Amniotic stem cell (primary cell): ENCODE measurements around the gene DDX43.
"Not testable (repeated sequence)": the region's sequence is repeated elsewhere in the genome, so short reads cannot be mapped to it uniquely, and the experiment has no call there.

Experiments used
- DNase-seq: peaks from one replicate; lab custom pipeline; 2025; lab: John Stamatoyannopoulos, UW

DDX43 gene

DNA sequence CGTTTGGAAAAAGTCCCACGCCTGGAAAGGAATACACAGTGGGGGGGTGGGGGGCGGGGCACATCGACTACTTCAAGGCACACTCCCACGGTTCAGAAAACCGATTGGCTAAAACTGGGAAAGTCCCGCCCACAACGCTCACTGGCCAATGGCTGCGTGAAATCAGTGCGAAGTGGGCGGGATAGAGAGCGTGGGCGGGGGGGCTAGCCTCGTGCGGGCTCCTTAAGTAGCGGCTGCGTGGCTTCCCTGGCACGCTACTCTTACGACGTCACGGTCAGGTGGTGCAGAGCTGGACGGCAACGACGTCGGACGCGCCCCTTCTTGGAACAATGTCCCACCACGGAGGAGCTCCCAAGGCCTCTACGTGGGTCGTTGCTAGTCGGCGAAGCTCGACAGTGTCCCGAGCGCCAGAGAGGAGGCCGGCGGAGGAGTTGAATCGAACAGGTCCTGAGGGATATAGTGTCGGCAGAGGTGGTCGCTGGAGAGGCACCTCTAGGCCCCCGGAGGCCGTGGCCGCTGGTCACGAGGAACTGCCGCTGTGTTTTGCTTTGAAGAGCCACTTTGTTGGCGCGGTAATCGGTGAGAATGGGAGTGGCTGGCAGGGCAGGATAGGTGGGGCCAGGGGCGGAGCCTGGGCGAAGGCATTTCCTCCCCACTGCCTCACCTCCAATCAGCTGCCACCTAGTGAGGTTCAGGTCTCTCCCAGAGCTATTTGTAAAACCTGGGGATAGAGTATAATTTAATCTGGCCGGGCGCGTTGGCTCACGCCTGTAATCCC, at the start of gene DDX43:
Gene DDX43, plus strand, starts transcription at position 252 of the 778 bp plus-strand sequence. Its CDS starts 78 bp downstream, at position 330.
- DNase-seq, result no peak

DNA sequence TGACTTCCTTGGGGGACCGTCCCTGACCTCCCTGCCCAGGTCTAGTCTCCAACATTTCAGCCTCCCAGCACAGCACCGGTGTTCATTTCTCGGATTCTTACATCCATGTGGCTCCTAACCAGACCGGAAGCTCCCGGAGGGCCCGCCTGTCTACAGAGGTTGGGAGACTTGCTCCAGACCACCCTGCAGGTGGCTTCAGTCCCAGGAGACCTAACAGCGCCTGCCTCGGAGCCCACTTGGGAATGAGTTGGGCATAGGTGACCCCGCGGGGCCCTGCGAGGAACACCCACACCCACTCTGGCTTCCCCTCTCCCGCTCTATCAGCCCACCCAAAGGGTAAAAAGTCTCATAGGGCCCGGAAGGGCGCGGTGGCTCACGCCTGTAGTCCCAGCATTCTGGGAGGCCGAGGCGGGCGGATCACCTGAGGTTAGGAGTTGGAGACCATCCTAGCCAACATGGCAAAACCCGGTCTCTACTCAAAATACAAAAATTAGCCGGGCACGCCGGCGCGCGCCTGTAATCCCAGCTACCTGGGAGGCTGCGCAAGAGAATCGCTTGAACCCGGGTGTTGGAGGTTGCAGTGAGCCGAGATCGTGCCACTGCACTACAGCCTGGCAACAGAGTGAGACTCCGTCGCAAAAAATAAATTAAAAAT, 46.0 kb upstream of the DDX43 start:
- DNase-seq, result no peak

- no peak for DNase-seq
Observed at GRCh38 chr6:73349311-73349710, 45.3 kb upstream of the DDX43 start.

- DNase-seq, result no peak
Observed at GRCh38 chr6:73353636-73354593, 40.7 kb upstream of the DDX43 start, which contains the start of gene DPPA5. TSS of gene DPPA5 (minus strand) at chr6:73354276. CDS start at chr6:73354225, 51 bp downstream.

GRCh38 chr6:73362358-73362757, 32.3 kb upstream of the DDX43 start, which contains the start of gene KHDC3L:
TSS of gene KHDC3L (plus strand) at chr6:73362658. CDS start at chr6:73362730, 72 bp downstream.
- no peak for DNase-seq

- no peak for DNase-seq
Observed at GRCh38 chr6:73362869-73363536, 31.6 kb upstream of the DDX43 start.

GRCh38 chr6:73363537-73363875, 31.1 kb upstream of the DDX43 start:
- DNase-seq, result no peak

DNA sequence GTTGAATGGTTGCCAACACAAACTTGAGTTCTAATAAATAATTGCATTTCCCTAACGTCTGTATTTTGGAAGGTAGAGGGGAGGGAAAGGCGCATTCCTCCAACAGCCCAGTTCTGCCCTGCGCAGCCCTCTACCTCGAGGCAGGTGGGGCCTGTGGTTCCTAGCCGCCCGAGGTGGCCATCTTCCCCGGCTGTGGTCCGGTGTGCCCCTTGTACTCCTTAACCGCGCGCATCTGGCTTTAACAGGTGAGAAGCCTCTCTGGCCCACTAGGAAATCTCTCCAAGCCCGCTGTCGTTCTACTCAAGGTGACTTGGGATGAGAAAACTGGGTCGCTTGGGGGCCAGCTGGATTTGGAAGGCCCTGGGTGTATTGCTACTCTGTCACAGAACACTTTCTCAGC, 30.5 kb upstream of the DDX43 start:
- no peak for DNase-seq

DNA sequence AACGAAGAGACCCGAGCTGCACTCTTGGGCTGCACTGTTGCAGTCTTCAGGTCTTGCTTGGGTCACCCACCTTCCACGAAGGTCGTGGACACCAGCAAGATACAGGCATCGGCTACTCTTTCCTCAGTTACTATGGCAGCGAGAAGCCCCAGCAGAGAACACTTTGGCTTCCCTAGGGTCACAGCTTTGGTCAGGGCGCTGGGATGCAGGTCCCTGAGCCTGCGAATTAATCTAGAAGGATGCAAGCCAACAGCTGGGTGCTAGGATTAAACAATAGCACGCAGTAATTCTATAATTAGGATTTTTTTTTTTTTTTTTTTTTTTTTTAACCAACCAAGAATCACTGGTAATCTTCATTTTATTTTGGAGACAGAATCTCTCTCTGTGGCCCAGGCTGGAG, 30.1 kb upstream of the DDX43 start:
- DNase-seq, result no peak

GRCh38 chr6:73367761-73368355, 26.8 kb upstream of the DDX43 start:
- DNase-seq, result no peak

GRCh38 chr6:73368675-73369074, 26.0 kb upstream of the DDX43 start:
- DNase-seq, result no peak

- no peak for DNase-seq
Observed at GRCh38 chr6:73369157-73369556, 25.5 kb upstream of the DDX43 start.

GRCh38 chr6:73369563-73369962, 25.1 kb upstream of the DDX43 start, which contains the start of gene OOEP:
TSS of gene OOEP (minus strand) at chr6:73369897. CDS start at chr6:73369792, 105 bp downstream.
- no peak for DNase-seq

- no peak for DNase-seq
Observed at GRCh38 chr6:73371984-73372383, 22.6 kb upstream of the DDX43 start.

DNA sequence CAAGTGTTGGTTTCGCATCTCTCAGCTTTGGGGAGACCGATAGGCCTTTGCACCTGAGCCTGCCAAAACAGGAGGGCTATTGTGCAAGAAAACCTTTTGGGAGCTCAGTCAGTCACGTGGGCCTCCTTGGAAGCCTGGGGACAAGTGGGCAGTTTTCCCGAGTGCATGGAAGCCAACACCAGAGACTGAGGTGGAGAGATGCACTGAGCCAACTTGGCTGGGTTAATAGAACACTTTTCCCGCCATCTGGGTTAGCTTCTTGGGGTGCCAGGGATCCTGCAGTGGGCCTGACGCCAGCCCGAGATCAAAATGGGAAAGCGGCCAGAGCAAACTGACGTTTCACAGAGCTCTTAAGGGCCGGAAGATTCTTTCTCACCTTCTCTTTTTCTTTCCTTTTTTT, 22.1 kb upstream of the DDX43 start:
- no peak for DNase-seq

DNA sequence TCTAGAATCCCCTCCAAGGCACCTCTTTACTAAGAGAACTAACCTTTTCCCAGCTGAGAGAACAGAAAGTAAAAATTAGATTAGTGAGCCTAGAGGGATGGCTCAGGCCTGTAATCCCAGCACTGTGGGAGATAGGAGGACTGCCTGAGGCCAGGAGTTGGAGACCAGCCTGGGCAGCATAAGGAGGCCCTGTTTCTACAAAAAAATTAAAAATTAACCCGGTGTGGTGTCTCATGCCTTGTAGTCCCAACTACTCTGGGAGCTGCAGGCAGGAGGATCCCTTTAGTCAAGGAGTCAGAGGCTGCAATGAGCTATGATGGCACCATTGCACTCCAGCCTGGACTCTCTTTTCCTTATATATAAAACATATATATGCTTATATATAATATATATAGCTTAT, 19.4 kb upstream of the DDX43 start:
- DNase-seq, result no peak

GRCh38 chr6:73377225-73377624, 17.4 kb upstream of the DDX43 start:
- DNase-seq, result no peak

DNA sequence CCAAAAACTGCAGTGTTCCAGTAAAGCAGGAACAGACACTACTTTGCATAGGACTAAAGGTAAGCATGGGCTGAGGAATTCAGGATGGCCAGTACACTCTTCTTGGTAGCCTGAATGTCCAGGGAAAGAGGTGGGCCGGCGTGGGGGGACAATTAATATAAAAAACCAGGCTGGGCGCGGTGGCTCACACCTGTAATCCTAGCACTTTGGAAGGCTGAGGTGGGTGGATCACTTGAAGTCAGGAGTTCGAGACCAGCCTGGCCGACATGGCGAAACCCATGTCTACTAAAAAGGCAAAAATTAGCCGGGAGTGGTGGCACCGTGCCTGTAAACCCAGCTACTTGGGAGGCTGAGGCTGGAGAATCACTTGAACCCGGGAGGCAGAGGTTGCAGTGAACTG, 13.1 kb upstream of the DDX43 start:
- not testable (repeated sequence) for DNase-seq

DNA sequence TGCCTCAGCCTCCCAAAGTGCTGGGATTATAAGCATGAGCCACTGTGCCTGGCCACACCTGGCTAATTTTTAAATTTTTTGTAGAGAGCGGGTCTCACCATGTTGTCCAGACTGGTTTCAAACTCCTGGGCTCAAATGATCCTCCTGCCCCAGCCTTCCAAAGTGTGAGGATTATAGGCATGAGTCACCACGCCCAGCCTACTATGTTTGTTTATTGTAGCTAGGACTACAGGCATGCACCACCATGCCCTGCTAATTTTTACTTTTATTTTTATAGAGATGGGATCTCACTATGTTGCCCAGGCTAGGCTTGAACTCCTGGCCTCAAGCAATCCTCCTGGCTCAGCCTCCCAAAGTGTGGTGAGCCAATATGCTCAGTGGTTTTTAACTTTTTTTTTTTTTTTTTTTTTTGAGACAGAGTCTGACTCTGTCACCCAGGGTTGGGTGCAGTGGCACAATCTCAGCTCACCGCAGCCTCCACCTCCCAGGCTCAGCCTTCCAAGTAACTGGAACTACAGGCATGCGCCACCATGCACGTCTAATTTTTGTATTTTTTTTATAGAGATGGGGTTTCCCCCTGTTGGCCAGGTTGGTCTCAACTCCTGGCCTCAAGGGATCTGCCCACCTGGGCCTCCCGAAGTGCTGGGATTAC, 12.0 kb upstream of the DDX43 start:
- DNase-seq, result no peak

DNA sequence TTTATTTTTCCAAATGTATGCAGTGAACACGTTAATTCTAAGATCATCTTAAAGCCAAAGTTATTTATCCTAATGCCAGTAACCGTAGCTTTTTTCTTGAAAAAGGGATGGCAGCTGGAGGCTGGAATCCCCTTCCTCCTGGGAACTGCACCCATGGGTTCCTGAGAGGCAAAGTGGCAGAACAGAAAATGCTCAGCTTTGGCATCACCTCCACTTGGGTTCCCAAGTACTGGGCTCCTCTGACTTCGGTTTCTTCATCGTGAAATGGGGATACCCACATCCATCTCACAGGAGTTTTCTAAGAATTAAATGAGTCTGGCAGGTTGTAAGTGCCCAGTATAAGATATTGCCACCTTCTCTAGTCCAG, 6.2 kb upstream of the DDX43 start:
- no peak for DNase-seq
